Head of caudate nucleus (tissue), 42 donors: ENCODE data around the gene RASL11B.
"Not testable (repeated sequence)": the region's sequence is repeated elsewhere in the genome, so short reads cannot be mapped to it uniquely, and the experiment has no call there.

ENCODE experiments used
- DNase-seq, 42 donors: peaks; one replicate each; pipeline versions ENCODE4 v3.0.0 to v3.0.0-alpha.2; 2020 to 2021; ENCODE audit warnings: mixed read lengths in 7 of 42
- intact Hi-C: fragments of 100-400 bp; cut with DNase I; formaldehyde crosslinking; loops from one replicate; pipeline ENCODE4 v1.15.0; 2022

Gene RASL11B, protein sequence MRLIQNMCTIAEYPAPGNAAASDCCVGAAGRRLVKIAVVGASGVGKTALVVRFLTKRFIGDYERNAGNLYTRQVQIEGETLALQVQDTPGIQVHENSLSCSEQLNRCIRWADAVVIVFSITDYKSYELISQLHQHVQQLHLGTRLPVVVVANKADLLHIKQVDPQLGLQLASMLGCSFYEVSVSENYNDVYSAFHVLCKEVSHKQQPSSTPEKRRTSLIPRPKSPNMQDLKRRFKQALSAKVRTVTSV

DNA sequence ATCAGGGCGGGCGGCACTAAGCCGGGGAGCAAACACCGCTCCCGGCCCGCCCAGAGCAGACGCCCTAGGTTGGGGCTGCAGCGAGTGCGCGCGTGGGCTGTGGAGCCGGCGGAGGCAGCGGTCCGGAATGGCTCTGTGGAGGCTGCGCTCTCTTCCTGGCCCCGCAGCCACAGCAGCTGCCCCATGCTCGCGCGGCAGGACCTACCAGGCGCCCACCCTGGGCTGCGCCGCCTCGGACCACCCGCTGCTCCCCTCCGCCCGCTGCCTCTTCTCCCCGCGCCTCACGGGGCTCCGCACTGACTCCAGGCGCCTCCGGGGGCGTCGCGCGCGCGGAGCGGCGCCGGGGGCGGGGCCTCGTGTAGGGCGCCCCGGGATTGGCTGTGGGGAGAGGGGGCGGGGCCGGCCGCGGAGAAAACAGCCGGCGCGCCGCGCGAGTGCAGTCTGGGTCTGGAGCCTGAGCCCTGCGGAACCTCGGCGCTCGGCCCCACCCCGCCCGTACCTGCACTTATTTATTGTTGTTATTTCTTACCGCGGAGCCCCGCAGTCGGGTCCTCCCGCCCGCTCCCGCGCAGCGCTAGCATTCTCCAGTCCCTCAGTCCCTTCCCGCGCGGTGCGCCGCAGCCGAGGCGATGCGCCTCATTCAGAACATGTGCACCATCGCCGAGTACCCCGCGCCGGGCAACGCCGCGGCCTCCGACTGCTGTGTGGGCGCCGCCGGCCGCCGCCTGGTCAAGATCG lies at the start of gene RASL11B:
RASL11B (plus strand) TSS at position 439 of the 738 bp plus-strand sequence; CDS start at position 630, 191 bp downstream.
- DNase-seq: peak; percentile 59 to 95 (median 89)
- intact Hi-C loops: loop anchor here (10.0 kb wide), 1 partner anchor 147 kb away; no protein-coding TSS in a partner anchor

DNA sequence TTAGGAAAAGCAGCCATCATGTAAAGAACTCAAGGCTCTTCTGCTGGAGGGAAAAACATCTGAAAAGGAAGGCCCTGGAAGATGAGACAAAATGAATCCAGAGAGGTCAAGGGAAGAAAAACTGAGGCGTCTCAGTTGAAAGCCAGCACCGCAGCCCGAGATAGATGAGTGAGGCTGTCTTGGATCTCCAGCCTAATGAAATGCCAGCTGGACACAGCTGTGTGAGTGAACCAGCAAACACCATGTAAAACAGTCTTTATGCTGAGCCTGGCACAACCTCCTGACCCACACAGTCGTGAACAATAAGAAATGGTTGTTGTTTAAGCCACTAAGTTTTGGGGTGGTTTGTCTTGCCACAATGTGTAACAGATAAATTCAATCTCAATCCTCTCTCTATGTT lies 48.6 kb upstream of the RASL11B start:
- intact Hi-C loops: no loop called here
- DNase-seq: no peak

DNA sequence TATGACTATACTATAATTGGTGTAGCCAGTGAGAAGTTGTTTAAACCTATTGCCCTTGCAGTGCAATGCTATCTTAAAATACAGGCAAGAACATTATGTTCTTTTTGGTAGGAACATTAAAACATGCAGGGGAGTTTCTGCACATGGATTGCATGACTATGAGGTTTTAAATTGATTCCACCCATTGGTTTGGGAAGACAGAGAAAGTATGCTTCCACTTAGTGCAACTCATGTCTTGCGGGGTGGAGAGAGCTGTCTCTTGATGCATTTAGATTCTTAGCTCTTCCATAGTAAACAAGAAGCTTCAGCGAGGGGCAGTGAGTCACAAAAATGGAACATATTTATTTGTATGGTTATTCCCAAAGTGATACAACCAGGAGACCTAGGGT lies 39.5 kb upstream of the RASL11B start:
- intact Hi-C loops: no loop called here
- DNase-seq: no peak

DNA sequence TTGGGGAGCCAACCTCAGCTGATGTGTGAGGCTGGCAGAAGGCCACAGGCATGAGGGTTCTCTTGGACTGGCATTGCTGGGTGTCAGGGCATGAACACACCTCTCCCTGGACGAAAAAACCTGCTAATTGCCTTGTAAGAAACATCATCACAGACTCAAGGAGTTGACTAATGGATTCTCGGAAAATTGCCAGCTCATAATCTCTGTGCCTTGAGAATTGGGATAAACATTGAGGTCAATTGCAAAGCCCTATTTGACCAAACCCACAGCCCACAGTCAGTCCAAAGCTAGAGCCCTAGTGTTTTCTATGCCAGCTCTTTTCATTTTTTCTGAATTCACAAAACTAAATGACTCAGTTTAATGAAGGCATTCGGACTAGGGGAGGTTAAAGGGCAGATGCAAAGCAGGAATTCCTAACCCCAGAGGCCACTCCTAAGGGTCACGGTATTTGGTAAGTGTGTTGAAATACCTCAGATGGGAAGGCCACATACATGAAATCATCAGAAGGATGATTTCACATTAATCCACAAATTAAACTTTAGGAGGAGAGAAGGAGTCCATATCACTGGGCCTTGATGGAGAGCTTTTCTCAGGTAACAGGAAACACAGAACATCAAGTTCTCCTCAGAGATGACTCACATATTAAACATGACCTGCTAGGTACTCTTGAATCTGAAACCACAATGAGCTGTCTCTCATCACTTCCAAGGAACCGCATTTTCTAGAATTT lies 39.0 kb upstream of the RASL11B start:
- no peak for DNase-seq
- intact Hi-C loops: no loop called here

DNA sequence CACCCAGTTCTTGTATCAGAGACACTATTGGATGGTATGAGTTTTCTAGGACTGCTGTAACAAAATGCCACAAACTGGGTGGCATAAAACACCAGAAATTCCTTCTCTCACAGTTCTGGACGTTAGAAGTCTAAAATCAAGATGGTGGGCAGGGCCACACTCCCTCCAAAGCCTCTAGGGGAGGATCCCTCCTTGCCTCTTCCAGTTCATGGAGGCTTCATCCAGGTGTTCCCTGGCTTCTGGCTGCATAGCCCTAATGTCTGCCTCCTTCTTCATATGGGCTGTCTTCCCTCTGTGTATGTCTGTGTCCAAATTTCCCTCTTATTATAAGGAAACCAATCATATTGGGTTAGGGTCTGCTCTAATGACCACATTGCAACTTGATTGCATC lies 38.4 kb upstream of the RASL11B start:
- DNase-seq: no peak
- intact Hi-C loops: no loop called here

DNA sequence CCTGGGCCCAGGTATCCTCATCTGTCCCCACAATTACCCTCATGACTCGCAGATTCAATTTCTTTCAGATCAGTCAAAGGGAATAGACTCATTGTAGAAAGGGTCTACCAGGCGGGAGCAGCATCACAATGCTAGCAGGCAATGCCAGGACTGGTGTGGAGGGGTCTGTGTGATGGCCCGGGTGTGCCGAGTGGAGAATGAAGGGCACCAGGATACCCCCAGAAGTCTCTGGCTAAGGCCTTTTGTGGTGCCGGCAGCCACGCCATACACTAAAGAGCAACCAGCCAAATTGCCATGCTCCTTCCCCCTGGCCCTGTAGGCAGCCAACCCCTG lies 37.9 kb upstream of the RASL11B start:
- no peak for DNase-seq
- intact Hi-C loops: no loop called here

DNA sequence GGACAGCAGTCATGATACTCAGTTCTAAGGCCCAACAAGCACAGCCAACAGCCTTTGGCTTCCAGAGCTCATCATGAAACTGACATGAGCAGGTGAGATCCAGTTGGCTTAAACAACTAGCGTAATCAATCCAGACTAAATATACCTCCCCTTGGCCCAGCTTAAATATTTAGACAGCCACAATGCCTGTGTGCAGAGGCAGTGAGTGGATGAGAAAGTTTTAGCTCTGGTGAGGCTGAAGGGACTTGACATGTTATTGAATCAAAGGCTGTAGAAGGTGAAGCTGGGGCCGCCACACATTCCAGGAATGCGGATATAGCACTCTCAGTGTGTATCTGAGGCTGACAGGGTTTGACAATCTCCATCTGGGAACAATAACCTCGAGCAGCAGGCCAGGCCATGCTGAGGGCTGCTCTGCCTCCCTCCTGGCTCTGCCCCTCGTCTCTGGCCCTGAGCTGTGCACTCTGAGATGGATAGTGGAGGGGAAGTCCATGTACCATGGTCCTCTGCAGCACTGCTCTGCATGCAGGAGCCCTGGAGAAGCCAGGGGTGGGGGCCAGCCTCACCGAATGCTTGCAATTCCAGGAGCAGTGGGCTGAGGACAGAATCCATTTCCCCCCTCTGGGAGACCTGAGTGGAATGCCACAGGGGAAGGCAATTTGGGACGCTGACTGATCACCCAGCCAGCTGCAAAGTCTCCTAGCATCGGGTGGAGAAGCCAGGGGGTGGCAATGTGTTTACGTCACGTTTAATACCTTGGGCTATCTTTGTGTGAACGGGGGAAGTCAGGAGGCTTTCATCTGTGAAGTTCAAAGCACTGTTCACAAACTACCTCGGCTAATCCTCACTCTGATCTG lies 37.3 kb upstream of the RASL11B start:
- intact Hi-C loops: no loop called here
- DNase-seq: no peak

DNA sequence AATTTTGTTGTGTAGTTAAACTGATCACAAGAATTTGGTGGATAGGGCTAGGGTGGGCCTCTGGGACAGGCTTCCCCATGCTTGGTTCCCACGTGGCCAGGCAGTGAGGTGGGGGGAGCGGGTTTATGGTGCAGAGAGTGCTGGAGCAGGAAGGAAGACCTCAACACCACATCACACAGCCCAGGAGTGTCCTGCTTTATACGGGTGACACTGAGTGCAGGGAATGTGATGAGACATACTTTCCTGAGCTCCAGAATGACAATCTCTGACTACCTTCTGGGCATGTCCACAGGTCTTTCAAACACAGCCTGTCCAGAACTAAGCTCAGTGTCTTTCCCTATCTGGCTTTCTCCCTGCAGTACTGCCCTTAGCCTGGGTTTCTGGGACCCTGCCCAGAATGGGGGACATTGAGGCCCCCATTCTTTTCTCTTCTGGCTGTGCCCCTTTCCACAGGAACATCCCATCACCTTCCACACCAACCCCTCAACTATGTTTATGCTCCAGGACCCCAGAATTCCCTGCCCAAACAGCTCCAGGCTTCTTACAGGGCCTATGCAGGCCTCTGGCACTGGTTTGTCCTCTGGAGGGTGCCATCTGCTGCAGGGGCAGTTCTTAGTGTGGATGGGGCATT lies 36.5 kb upstream of the RASL11B start:
- intact Hi-C loops: no loop called here
- DNase-seq: no peak

DNA sequence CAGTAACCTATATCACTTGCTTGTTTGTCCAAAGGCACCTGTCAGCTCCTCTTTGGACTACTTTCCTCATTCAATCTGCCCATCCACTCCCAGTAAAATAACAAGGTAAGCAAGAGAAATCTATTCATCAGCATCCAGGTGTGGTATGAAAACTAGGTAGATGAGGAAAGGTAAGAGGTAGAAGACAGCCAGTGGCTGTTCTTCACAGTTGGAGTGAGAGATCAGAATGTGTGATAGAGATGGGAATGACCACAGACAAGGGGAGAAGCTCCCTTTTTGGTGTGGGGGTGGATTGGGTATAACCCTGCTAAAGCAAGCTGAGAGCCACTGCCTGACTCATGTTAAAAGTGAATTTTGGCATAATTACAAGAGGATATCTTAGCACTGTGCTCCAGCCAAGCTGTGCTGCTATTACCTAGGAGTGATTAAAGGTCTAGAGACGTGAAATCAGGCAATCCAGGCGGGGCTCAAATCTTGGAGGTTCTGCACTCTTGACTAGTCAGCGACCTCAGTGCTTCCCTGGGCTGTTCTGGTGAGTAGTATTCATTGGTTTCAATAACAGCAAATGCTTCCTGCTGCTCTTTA lies 28.1 kb upstream of the RASL11B start:
- no peak for DNase-seq
- intact Hi-C loops: no loop called here

DNA sequence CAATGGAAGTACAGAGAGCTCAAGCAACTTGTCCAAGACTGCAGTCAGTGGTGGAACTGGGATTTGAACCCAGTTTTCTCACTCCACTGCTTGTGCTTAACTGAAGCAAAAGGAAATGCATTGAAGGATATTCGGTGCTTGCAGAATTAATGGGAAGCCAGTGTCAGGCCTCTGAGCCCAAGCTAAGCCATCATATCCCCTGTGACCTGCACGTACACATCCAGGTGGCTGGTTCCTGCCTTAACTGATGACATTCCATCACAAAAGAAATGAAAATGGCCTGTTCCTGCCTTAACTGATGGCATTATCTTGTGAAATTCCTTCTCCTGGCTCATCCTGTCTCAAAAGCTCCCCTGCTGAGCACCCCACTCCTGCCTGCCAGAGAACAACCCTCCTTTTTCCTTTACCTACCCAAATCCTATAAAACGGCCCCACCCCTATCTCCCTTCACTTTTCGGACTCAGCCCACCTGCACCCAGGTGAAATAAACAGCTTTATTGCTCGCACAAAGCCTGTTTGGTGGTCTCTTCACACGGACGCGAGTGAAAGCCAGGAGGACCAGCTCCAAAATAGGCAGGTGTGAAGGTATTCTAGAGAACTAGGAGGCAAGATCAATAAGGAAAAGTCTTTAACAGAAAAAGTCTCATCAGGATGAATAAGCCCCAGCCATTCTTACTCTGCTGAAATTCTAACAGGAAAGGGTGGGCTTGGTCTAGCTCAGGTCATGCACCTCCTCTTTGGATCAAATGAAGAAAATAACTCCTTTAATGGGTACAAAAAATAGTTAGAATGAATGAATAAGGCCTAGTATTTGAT lies 27.3 kb upstream of the RASL11B start:
- intact Hi-C loops, DNase-seq: not testable (repeated sequence)

DNA sequence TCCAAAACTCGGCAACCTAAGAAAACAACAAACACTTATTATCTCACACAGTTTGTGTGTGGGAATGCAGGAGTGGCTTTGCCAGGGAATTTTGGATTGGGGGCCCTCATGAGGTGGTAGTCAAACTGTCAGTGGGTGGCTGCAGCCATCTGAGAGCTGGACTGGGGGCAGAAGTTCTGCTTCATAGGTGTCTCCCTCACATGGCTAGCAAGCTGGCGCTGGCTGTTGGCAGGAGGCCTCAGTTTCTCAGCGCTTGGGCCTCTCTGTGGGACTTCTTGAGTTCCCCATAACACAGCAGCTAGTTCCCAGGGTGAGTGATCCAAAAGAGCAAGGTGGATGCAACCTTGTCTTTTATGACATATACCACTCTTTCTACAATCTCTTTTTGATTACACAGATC lies 26.0 kb upstream of the RASL11B start:
- DNase-seq: no peak
- intact Hi-C loops: no loop called here

DNA sequence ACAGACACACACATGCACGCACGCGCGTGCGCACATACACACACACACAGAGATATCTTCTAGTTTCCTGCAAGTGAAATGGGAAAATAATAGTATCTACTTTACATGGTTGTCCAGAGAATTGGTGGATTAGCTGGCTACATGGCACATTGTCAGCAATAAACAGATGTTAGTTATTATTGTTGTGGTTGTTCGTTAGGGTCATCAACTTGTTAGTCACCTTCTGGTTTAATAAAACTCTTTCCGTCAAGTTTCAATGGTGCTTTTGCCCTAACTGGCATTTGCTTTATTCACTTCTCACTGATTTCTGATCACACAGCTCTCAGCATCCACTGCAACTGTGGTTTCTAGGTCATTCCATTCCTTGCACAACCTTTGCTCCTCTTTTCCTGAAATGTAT lies 25.4 kb upstream of the RASL11B start:
- intact Hi-C loops: no loop called here
- DNase-seq: no peak

DNA sequence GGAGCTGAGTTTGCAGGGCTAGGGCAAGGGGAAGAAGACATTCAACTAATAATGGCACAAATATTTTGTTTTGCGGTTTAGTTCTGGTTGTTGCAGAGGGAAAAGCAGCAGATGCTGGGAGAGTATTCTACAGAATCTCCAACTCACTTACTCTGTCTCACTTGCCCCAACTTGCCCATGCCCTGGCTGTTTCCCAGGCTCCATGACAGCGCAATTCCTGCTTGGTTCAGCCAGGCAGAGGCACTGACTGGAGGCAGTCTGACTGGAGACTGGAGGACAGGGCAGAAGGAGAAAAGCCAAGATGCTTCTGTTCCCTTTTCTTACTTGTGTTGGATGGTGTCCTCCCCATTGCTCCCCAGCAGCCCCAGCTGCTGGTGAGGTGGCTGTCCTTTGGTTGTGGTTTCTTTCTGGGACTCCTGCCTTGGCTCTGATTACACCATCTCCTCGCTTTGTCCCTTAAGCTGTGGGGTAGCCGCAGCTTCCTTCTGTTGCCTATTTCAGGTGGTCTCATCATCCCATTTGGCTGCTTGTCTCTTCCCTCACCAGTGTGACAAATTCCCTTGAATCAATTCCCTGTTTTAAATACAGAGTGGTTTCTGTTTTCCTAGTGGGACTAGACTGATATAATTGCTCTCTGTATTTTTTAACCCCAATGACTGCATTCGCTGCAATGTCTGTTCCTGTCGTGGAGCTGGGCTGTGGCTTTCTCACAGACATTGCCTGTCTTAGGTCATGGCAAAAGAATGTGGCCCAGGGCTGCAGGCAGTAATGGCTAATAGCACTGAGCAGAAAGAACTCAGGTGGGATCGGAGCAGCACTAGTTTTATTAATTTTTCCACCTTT lies 24.2 kb upstream of the RASL11B start:
- intact Hi-C loops: no loop called here
- no peak for DNase-seq

DNA sequence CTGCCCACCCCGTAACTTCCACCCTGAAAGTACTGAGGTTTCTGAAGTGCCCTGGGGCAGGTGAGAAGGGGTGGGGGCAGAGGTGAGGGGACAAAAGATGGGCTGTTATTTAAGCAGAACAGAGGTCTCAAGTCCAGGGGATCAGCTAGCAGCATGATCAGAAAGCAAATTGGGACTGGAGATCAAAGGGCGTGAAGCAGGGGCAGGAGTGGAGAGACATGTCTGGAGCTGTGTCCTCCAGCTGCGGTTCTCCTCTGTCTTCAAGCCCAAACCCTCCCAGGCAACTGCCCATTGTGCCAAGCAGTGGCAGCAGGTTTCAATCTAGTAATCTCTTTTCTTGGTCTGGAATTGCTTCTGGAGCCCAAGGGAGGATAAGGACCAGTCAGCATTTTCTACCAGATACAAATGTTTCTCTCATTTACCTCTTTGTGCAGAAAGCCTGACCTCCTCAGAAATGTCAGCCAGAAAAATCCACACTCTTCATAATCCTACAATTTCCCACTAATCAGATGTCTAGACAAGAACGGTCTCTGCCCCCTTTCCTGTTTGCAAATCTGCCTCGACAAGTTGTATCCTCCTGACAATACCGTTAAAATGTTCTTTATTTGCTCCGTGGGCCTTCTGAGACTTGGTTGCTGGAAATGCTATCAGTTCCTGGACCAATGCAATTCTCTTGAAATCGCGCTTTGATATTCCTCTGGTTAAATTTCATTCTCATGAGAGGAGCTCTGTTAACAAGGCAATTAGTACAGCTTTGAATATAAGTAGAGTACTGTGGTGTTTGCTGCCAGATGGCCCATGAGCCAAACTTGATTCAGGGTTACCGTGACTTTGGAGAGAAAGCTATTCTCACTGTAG lies 23.2 kb upstream of the RASL11B start:
- intact Hi-C loops: no loop called here
- DNase-seq: no peak

DNA sequence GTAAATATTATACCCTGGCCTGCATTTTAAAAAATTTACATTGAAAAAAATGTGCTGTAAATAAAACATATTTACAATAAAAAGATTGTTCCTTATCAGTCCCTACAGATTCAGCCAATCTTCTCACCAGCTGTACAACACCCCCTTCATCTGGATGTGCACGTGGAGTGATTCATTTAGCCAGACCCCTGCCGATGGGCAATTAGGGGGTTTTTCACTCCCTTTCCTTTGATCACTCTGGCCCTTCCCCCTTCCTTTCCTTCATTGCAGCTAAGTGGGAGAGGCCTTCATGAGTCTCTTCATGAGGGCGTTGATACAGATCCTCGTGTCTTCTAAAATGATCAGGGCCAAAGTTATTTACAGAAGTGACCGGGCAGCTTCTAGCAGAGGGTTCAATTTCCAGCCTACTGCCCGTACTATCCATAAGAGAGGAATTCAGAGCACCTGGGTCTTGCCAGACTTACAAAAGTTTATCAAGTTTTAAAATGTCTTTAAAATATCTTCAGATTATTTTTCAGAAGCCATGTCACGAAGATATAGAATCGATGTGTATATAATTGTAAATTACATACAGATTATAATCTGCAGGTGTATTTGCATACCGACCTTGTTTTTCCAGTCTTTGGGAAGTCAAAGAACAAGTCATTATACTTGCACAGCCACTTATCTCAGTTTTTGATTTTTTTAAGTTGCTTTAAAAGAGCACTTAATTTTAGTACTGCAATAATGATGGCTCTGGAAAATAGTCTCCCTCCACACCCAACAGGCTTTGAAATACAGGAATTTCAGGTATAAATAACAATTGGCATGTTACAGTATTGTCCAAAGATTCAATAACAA lies 21.4 kb upstream of the RASL11B start:
- intact Hi-C loops: no loop called here
- no peak for DNase-seq
